IPS-15b (cell line): ENCODE results near the gene SYNJ1.

Experiments used
- H3K27me3 ChIP-seq: one replicate; pipeline ENCODE4 v1.6.1; 2013; ENCODE audit warnings: low read length; ENCODE audit not compliant: control insufficient read depth, insufficient read depth
- H3K36me3 ChIP-seq: one replicate; pipeline ENCODE4 v1.6.1; 2013; ENCODE audit warnings: low read length; ENCODE audit not compliant: control insufficient read depth, insufficient read depth
- H3K4me1 ChIP-seq: one replicate; pipeline ENCODE4 v1.6.1; 2013; ENCODE audit warnings: mild to moderate bottlenecking, low read length; ENCODE audit not compliant: control insufficient read depth, insufficient read depth
- H3K4me3 ChIP-seq: one replicate; pipeline ENCODE4 v1.5.1; 2013; ENCODE audit warnings: low read depth, low read length
- H3K9ac ChIP-seq: one replicate; pipeline ENCODE4 v1.6.1; 2013; ENCODE audit warnings: low read depth, mild to moderate bottlenecking, low read length
- H3K9me3 ChIP-seq: one replicate; pipeline ENCODE4 v1.6.1; 2013; ENCODE audit warnings: mild to moderate bottlenecking, low read length; ENCODE audit not compliant: control insufficient read depth, insufficient read depth

SYNJ1 gene

DNA sequence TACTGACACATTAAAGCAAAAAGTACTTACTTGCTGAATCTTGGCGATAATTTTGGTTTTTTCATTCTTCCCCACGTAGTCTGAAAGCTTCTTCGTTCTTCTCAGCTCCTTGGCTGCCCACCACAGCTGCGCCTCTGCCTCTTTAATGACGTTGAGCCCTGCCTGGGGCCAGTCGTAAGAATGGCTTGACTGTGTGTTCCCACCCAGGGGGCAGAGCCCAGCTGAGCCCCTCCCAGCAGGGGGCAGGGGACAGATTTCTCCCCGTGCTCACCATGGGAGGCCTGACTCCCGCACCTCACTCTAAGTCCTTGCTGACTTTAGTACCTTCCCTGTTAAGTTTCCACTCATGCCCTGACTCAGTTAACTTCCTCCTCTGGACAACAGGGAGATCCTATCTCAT lies 124.7 kb downstream of the SYNJ1 start:
- Histone ChIP-seq H3K4me1 (peaks cover 37% of the 10 kb centered on the region), H3K27me3 (peaks cover 3% of the 10 kb centered on the region), H3K9me3 (no peaks in the 10 kb centered on the region), H3K36me3 (peaks cover 33% of the 10 kb centered on the region), H3K4me3 (peak overlapping the region; percentile 35), H3K9ac (no peak overlapping the region)

DNA sequence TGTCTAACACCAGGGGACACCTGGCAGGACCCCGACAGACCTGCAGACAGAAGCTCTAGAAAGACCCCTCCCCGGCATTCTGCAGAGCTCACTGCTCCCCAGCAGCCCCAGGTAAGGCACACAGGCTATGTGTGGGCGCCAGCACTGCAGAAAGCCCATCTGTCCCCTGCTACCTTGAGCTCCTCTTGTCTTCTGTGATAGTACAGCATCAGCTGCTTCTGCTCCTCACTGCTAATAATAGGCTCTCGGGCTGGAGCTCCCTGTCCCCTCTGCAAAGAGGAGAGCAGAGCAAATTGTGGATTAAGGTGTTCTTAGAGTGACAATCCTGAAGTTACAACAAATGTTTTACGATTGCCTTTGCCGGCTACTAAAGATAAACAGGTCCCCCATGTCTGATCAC lies 125.7 kb downstream of the SYNJ1 start:
- Histone ChIP-seq H3K27me3 (peaks cover 3% of the 10 kb centered on the region), H3K9ac (no peak overlapping the region), H3K4me3 (peak overlapping the region; percentile 28), H3K36me3 (peaks cover 30% of the 10 kb centered on the region), H3K9me3 (no peaks in the 10 kb centered on the region), H3K4me1 (peaks cover 37% of the 10 kb centered on the region)

DNA sequence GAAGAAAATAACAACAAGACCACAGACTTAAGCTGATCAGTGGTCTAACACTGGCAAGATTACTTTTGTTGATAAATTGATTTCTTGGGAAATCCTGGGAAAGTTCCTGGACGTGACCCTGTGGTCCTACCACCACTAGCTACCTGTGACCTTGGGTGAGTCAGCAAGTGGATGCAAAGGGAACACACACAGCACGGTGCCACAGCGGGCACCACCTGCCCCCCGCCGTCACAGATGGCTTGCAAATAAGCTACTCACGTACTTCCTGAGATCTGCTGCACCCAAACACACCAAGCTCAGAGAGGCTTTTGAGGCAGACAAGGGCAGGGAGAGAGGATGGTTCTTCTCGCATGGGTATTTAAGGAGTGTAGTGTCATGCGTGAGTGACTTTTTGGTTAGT lies 128.3 kb downstream of the SYNJ1 start:
- no peaks in the 10 kb centered on the region for H3K9me3 ChIP-seq
- H3K9ac ChIP-seq: no peak overlapping the region
- H3K36me3 ChIP-seq: peaks cover 21% of the 10 kb centered on the region
- H3K27me3 ChIP-seq: peaks cover 3% of the 10 kb centered on the region
- H3K4me1 ChIP-seq: peaks cover 21% of the 10 kb centered on the region
- H3K4me3 ChIP-seq: no peak overlapping the region

DNA sequence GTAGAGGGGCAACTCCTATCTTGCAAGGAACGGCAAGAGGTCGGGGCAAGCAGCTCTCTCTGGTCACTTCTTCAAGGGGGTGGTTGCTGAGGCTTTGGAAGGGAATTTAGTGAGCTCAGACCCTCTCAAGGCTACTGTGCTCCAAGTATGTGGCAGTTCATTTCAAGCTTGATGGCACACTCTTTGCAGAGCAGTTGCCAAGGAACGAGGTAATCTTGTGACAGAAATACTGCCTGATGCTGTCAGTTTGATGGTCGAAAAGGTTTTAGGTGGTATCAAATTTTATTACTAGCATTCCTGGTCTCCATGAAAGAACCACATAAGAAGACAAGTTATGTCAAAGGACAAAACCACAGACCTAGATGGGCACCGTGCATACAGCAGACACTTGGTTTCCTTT lies 128.7 kb downstream of the SYNJ1 start:
- H3K9me3 ChIP-seq: no peaks in the 10 kb centered on the region
- peaks cover 3% of the 10 kb centered on the region for H3K27me3 ChIP-seq
- H3K4me3 ChIP-seq: no peak overlapping the region
- peaks cover 18% of the 10 kb centered on the region for H3K4me1 ChIP-seq
- H3K36me3 ChIP-seq: peaks cover 21% of the 10 kb centered on the region
- H3K9ac ChIP-seq: no peak overlapping the region

DNA sequence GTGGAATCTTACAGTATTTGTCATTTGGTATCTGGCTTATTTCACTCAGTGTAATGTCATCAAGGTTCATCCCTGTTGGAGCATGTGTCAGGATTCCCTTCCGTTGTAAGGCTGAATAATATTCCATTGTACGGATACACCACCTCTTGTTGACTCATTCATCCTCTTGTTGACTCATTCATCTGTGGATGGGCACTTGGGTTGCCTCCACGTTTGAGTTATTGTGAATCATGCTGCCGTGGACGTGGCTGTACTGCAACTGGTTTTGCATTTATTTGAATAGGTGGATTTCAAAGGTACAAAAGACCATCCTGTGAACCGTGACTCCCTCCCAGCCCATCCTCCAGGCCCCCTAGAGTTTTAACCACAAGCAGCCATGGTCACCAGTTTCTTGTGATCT lies 130.6 kb downstream of the SYNJ1 start:
- no peaks in the 10 kb centered on the region for H3K9me3 ChIP-seq
- peaks cover 5% of the 10 kb centered on the region for H3K4me1 ChIP-seq
- H3K27me3 ChIP-seq: peaks cover 3% of the 10 kb centered on the region
- peaks cover 11% of the 10 kb centered on the region for H3K36me3 ChIP-seq
- H3K4me3 ChIP-seq: no peak overlapping the region
- no peak overlapping the region for H3K9ac ChIP-seq

DNA sequence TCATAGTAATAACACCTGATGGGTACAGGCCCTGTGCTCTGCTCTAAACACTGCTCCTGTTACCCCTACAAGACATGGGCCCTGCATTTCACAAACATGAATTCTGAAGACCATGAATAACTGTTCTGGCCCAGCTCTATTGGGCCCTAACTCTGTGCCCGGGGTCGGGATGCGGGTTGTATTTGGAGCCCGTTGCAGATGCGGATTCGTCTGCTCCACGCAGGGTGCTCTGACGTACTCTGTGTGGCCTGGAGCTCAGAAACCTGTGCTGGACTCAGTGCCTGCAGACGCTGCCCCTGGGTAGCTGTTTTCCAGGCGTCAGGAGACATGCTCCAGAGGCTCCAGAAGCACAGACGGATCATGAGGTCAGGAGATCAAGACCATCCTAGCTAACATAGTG lies 132.4 kb downstream of the SYNJ1 start:
- H3K4me1 ChIP-seq: peaks cover 5% of the 10 kb centered on the region
- H3K9me3 ChIP-seq: no peaks in the 10 kb centered on the region
- H3K9ac ChIP-seq: no peak overlapping the region
- H3K27me3 ChIP-seq: peaks cover under 1% of the 10 kb centered on the region
- H3K36me3 ChIP-seq: peaks cover 3% of the 10 kb centered on the region
- no peak overlapping the region for H3K4me3 ChIP-seq

DNA sequence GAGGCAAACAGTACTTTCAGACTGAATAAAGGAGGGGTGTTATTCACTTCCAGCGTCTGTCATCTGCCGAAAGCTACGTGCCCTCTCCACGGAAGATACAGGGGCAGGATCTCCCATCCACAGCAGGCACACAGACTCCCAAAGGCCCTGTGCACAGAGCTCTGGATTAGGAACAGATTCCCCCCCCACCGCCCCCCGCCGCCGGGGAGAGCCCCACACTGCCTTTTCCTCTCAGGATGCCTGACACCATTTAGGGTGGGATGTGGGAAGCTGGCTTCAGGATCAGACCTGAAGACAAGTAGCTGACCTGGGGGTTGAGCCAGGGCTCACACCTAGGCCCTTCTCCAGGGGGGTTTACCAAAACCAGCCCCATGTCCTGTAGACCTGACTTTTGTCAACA lies 134.1 kb downstream of the SYNJ1 start:
- H3K27me3 ChIP-seq: no peaks in the 10 kb centered on the region
- H3K4me1 ChIP-seq: no peaks in the 10 kb centered on the region
- H3K4me3 ChIP-seq: no peak overlapping the region
- no peak overlapping the region for H3K9ac ChIP-seq
- no peaks in the 10 kb centered on the region for H3K9me3 ChIP-seq
- H3K36me3 ChIP-seq: no peaks in the 10 kb centered on the region

DNA sequence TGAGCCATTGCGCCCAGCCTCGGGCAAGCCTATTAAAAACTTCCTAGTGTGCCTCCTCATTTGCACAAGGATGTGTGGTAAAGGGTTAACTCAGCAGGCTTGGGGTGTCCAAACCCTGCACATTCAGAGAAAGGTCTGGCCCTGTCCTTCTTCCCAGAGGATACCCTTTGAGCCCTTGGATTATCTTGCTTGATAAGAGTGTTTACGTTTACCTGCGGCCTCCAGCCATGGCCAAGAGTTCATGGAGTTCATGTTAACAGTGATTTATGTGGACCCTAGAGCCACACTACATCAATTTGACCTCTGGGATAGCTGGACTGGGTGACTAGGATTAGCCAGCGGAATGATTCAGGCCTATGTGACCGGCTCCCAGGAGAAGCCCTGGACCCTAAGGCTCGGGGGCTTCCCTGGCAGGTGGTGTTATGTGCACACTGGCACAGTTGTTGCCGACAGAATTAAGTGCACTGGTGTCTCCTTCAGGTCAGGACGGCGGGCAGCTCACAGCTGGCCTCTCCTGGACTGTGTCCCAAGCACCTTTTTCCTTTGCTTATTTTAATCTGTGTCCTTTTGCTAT lies 134.8 kb downstream of the SYNJ1 start:
- H3K4me3 ChIP-seq: no peak overlapping the region
- no peaks in the 10 kb centered on the region for H3K4me1 ChIP-seq
- H3K27me3 ChIP-seq: no peaks in the 10 kb centered on the region
- no peaks in the 10 kb centered on the region for H3K36me3 ChIP-seq
- no peak overlapping the region for H3K9ac ChIP-seq
- no peaks in the 10 kb centered on the region for H3K9me3 ChIP-seq

DNA sequence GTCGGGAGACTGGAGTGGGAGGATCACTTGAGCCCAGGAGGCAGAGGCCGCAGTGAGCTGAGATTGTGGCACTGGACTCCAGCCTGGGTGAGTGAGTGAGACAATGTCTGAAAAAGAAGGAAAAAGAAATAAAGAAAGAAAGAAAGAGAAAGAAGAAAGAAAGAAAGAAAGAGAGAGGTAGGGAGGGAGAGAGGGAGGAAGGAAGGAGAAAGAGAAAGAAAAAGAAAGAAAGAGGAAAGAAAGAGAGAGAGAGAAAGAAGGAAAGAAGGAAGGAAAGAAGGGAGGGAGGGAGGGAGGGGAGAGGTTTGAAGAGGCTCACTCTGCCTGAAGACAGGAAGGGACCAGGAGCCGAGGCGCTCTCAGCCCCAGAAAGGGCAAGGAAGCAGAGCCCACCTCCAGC lies 137.7 kb downstream of the SYNJ1 start:
- H3K4me3 ChIP-seq: no peak overlapping the region
- H3K9me3 ChIP-seq: no peaks in the 10 kb centered on the region
- no peak overlapping the region for H3K9ac ChIP-seq
- H3K36me3 ChIP-seq: no peaks in the 10 kb centered on the region
- no peaks in the 10 kb centered on the region for H3K4me1 ChIP-seq
- no peaks in the 10 kb centered on the region for H3K27me3 ChIP-seq

DNA sequence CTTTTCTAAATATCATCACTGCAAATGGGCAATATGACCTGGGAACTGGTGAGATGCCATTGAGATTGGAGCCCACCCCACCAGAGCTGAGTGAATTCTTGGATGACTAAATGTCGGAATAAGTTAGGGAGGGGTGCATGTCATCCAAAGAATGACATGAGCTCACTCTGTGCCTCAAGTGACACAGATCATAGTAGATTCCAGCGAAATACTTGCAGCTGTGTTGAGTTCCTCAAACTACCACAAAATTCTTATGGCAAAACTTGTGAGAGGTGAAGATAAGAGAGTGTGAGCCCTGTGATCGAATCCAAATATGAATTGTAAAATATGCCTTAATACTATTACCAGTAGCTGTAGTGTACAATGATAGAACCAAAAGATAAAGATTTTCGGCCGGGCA lies 140.2 kb downstream of the SYNJ1 start:
- H3K27me3 ChIP-seq: no peaks in the 10 kb centered on the region
- H3K4me1 ChIP-seq: no peaks in the 10 kb centered on the region
- H3K9me3 ChIP-seq: no peaks in the 10 kb centered on the region
- H3K4me3 ChIP-seq: no peak overlapping the region
- no peak overlapping the region for H3K9ac ChIP-seq
- no peaks in the 10 kb centered on the region for H3K36me3 ChIP-seq

DNA sequence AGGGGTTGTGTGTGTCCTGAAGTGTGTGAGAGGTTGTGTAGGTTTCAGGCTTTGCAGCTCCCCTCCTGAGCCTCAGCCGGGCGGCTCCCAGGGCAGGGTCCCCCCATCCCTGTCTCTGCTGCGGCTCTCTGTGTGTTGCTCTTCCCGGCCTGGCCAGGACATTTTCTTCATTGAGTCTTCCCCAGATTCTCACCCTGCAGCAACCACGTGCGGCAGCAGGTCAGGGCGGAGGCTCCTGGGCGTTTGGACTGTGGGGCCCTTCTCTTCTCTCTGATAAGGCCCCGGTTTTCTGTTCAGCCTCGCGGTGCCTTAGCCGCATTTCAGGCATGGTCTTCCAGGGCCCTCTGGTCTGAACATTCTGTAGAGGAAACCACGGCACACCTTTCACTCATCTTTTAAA lies 140.7 kb downstream of the SYNJ1 start:
- Histone ChIP-seq H3K9me3 (no peaks in the 10 kb centered on the region), H3K9ac (no peak overlapping the region), H3K4me1 (no peaks in the 10 kb centered on the region), H3K27me3 (no peaks in the 10 kb centered on the region), H3K4me3 (no peak overlapping the region), H3K36me3 (no peaks in the 10 kb centered on the region)

DNA sequence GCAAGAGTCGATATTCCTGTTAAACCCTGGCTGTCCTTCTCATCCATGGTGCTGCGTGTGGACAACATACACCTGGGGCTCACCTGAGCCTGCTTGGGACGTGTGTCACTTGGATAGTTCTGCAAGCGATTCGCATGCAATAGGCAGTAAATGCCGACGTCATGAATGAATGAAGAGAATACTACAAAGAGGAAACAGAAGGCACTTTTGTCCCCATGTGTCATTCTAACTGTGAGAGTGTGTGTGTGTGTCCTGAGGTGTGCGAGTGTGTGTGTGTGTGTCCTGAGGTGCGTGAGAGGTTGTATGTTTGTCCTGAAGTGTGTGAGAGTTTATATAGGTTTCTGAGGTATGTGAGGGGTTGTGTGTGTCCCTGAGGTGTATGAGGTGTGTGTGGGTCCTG lies 141.8 kb downstream of the SYNJ1 start:
- Histone ChIP-seq H3K9me3 (no peaks in the 10 kb centered on the region), H3K27me3 (no peaks in the 10 kb centered on the region), H3K36me3 (no peaks in the 10 kb centered on the region), H3K4me3 (no peak overlapping the region), H3K9ac (no peak overlapping the region), H3K4me1 (no peaks in the 10 kb centered on the region)
